Right ventricle myocardium superior (tissue), 1 donor: Measurements from ENCODE around the gene FGR. TPM values are rescaled to one million over a fixed set of nuclear protein-coding genes. Genes with fewer than 3 reads are reported as not detected.

ENCODE experiments used
- ATAC-seq: fragments of 200-7000 bp; cut with Tn5 transposase; one replicate; pipeline ENCODE4 v1.9.1; 2020; ENCODE audit warnings: mild to moderate bottlenecking; ENCODE audit not compliant: poor library complexity
- DNase-seq: peaks from one replicate; pipeline ENCODE4 v3.0.0-alpha.2; 2020
- intact Hi-C: fragments of 100-400 bp; cut with DNase I; formaldehyde crosslinking; loops from one replicate; pipeline ENCODE4 v1.11.2; 2022
- total RNA-seq: library from RNA; stranded (reverse); fragmentation: NEBNext Ultra II Directional; extraction: Animal tissue kit (Norgen Biotek cat#: 25700); gene quantifications from one replicate; pipeline ENCODE4 v1.2.1, GENCODE V29; 2021
- donor health status: DM: no; HTN: yes; CAD: no; lungs with severe emphysema.

Gene FGR
- total RNA-seq, 1 donor from 2014 or later = 3.7 TPM

DNA sequence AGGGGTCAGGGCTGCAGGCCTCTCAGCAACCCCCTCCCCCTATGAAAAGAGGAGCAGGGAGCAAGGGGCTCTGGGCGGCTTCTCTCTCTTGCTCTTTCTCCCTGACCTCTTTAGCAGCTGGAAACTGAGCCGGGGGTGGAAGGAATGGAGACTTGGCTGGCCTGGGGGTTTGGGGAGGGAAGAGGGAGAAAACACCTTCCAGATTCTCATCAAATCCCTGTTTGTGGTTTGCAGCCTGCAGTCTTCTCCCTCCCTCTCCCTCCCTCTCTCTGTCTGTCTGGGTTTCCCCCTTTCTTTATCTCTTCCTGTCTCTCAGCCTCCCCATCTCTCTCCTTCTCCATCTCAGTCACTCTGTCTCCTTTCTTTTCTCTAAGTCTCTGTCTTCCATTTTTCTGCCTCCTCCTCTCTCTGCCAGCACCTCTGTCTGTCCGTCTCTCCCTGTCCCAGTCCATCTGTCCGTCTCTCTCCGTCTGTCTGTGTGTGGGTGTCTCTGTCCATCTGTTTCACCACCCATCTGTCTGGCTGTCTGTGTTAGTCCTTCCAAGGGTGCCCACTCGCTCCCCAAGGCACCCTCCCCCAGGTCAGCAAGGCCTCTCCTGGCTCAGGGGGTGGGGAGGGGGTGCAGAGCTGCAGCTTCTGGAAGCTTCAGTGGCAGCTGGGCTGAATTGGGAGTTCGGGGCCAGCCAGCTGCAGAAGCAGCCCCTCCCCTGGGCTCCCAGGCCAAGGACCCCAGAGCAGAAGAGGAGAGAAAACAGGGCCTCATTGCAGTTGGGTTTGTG is 37.3 kb downstream of the FGR start:
- DNase-seq (no peak), ATAC-seq (no peak)
- intact Hi-C loops = no loop called here

- intact Hi-C loops = no loop called here
- ATAC-seq (no peak), DNase-seq (no peak)
These were observed 38.0 kb downstream of the FGR start for GRCh38 chr1:27596986-27597385.

- no peak for DNase-seq
- intact Hi-C loops = no loop called here
These were observed 38.7 kb downstream of the FGR start for GRCh38 chr1:27596261-27596660.

DNA sequence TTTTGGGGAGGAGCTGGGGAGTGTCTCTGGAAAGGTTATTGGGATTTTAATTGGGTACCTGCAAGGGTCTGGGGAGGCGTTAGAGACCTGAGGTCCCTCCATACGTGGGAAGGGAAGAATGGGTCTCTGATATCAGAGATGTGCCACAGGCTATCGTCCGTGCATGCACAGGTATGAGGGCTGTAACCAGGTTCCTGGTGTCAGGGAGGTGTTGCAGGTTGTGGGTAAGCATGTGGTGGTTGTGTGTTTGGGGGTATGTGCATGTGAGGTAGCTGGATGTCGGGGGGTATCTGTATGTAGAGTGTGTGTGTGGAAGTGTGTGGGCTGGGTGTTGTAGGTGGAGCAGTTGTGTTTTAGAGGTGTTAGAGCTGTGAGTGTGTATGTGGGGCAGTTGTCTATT is 39.4 kb downstream of the FGR start:
- no peak for ATAC-seq
- DNase-seq = no peak
- intact Hi-C loops = no loop called here

More at GRCh38 chr1:27596261-27596660, 38.7 kb downstream of the FGR start:
- ATAC-seq = no peak

GRCh38 chr1:27594564-27595510 is 40.1 kb downstream of the FGR start:
- ATAC-seq = no peak
- intact Hi-C loops = no loop called here
- DNase-seq = peak; percentile 29

DNA sequence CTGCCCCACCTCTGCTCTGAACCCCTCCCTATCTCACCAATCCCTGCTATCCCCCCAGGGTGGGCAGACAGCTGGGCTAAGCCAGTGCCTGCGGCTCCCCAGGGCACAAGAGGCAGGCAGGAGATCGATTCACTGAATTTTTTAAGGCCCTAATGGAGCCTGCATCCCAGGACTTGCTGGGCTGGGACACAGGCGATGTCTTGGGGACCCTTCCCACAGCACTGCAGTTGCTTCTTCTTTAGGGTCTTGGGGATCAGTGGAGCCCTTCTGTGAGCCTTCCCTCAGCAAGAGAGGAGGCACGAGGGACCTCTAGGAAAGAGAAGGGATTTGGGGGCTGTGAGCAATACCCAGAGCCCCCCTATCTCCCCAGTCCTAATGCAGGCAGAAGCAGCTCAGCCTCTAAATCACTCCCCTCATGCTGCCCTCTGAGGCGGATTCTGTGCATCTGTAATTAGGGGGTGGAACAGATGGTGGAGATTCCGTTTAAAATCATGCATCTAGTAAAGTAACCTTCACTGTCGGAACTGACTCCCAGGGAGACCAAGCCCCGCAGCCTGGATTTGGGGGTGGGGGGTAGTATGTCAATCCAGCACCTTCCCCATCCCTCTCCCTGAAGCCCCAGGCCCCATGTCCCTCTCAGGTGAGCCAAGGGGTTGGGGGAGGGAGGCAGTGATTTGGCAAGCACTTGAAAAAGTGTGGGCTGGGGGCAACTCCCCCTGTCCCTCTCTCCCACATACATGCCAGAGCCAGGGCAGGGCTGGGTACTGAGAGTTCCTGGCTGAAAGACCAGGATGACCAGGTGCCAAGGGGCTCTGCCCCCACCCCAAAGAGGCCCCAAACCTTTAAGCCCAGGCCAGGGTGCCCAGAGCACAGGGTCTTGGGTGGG is 41.1 kb downstream of the FGR start:
- DNase-seq = peak; percentile 31
- ATAC-seq = no peak
- intact Hi-C loops = no loop called here

GRCh38 chr1:27592931-27593677 is 41.9 kb downstream of the FGR start:
- intact Hi-C loops = no loop called here
- DNase-seq (peak; percentile 53), ATAC-seq (peak; percentile 37)

GRCh38 chr1:27592232-27592930 is 42.6 kb downstream of the FGR start:
- DNase-seq = peak; percentile 29
- intact Hi-C loops = no loop called here
- ATAC-seq = no peak

DNA sequence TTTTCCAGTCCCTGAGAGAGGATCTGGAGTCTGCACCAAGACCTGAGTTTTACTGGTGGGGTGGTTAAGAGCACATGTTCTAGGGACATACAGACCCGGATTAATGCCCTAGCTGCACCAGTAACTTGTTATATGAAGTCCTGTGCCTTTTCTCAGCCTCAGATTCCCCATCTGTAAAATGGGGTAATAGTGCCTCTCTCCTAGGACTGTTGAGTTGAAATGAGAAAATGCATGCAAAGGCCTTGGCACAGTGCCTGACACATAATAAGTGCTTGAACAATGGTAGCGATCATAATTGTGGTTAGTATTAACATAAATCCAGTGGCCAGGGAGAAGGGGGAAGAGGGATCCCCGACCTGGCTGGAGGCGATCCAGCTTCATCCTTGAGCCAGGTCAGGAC is 43.4 kb downstream of the FGR start:
- DNase-seq (no peak), ATAC-seq (no peak)
- intact Hi-C loops = no loop called here

- intact Hi-C loops = no loop called here
- DNase-seq (peak; percentile 52), ATAC-seq (no peak)
These were observed 44.0 kb downstream of the FGR start for GRCh38 chr1:27590917-27591508.

DNA sequence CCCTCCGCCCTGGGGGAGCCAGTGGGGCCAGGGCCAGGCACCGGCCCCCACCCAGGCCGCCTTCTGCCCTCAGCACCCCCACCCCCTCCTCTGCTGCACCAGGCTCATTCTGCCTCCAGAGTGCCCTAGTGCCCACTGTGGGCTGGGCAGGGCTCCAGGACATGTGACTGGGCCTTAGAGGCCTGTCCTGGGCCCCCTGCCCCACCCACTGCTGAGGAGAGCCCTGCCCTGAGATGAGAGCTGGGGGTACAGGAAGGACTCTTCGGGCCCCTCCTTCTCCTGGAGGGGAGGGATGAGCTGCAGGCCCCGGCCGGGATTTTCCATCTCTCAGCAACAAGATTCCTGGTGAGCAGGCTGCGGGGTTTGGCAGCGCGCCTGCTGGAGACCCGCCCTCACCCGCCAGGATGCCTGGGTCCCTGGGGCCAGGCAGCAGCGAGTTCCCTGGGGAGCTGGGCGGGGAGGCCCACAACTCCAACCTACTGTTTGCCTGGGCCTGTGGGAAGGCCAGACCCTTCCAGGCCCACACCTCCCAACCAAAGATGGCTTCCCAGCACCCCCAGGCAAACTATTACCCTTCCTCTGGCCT is 45.1 kb downstream of the FGR start:
- peak; percentile 24 for ATAC-seq

GRCh38 chr1:27589441-27589840 is 45.5 kb downstream of the FGR start:
- no peak for ATAC-seq
- intact Hi-C loops = no loop called here
- DNase-seq = no peak

More for the DNA sequence above, 45.1 kb downstream of the FGR start:
- peak; percentile 73 for DNase-seq
- intact Hi-C loops = no loop called here

- DNase-seq (no peak), ATAC-seq (peak; percentile 55)
- intact Hi-C loops = no loop called here
These were observed 46.4 kb downstream of the FGR start for GRCh38 chr1:27588256-27589232.

- ATAC-seq (no peak), DNase-seq (no peak)
- intact Hi-C loops = no loop called here
These were observed 49.3 kb downstream of the FGR start for GRCh38 chr1:27585684-27586083.

GRCh38 chr1:27584453-27584852 is 50.5 kb downstream of the FGR start:
- no peak for DNase-seq
- ATAC-seq = no peak
- intact Hi-C loops = no loop called here

DNA sequence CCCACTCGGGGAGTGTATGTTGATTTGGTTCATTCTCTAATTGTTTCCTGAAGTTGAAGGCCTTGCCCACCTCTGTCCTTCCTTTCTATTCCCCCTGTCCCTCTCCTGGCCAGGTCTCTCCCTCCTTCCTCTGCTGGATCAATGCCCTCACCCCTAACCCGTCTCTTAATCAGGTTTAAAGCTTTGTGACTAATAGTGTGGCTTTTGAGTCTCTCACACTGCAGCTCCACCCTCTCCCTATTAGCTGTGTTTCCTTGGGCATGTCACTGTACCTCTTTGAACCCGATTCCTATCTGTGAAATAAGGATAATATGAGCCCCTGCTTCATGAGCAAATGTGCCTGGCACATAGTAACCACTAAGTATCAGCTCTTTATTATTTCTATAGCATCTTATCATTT is 51.5 kb downstream of the FGR start:
- DNase-seq = no peak
- intact Hi-C loops = no loop called here
- no peak for ATAC-seq
